Neural cell (in vitro differentiated cells): ENCODE measurements around the gene PTDSS2. TPM values are rescaled to one million over a fixed set of nuclear protein-coding genes. Genes with fewer than 3 reads are reported as not detected.

ENCODE experiments used
- H2AFZ ChIP-seq: fragments of 200-600, 300-800 bp; sonication (generic), shearing (Covaris generic); 2 replicates; pipeline ENCODE4 v1.6.0; 2014; ENCODE audit warnings: low read depth, mild to moderate bottlenecking, antibody characterized with exemption, low read length, moderate library complexity
- H3F3A ChIP-seq: fragments of 200-600 bp; shearing (Covaris generic); 2 replicates; pipeline ENCODE4 v1.6.1; 2016; ENCODE audit warnings: mild to moderate bottlenecking, moderate library complexity, mixed read lengths, antibody characterized with exemption, low read length; ENCODE audit not compliant: insufficient read depth, poor library complexity, severe bottlenecking
- H3K27ac ChIP-seq: fragments of 200-600, 300-800 bp; sonication (generic), shearing (Covaris generic); 2 replicates; pipeline ENCODE4 v1.5.1; 2014; ENCODE audit warnings: mild to moderate bottlenecking, low read length, moderate library complexity
- H3K27me3 ChIP-seq: fragments of 300-800, 200-600 bp; sonication (generic), shearing (Covaris generic); 2 replicates; pipeline ENCODE4 v1.6.0; 2014; ENCODE audit warnings: mild to moderate bottlenecking, low read depth, low read length, moderate library complexity; ENCODE audit not compliant: insufficient read depth
- H3K36me3 ChIP-seq: fragments of 300-800, 200-600 bp; sonication (generic), shearing (Covaris generic); 2 replicates; pipeline ENCODE4 v1.5.1; 2014; ENCODE audit warnings: mild to moderate bottlenecking, antibody characterized with exemption, low read length, moderate library complexity; ENCODE audit not compliant: insufficient read depth
- H3K4me2 ChIP-seq: fragments of 300-800, 200-600 bp; sonication (generic), shearing (Covaris generic); 2 replicates; pipeline ENCODE4 v1.6.0; 2014; ENCODE audit warnings: mild to moderate bottlenecking, low read length
- H3K4me3 ChIP-seq: fragments of 300-800, 200-600 bp; sonication (generic), shearing (Covaris generic); 2 replicates; pipeline ENCODE4 v1.5.1; 2014; ENCODE audit warnings: mild to moderate bottlenecking, low read length, moderate library complexity
- H3K79me2 ChIP-seq: fragments of 200-600 bp; shearing (Covaris generic); replicated peaks from 2 replicates; pipeline ENCODE4 v1.6.0; 2014; ENCODE audit warnings: mild to moderate bottlenecking, low read length, moderate library complexity; ENCODE audit not compliant: insufficient read depth
- H3K9ac ChIP-seq: fragments of 300-800, 200-600 bp; sonication (generic), shearing (Covaris generic); 2 replicates; pipeline ENCODE4 v1.6.1; 2016; ENCODE audit warnings: mild to moderate bottlenecking, low read length, mixed read lengths
- H3K9me2 ChIP-seq: fragments of 200-600 bp; shearing (Covaris generic); 2 replicates; pipeline ENCODE4 v1.6.1; 2016; ENCODE audit warnings: mild to moderate bottlenecking, low read length, mixed read lengths; ENCODE audit not compliant: insufficient read depth
- H3K9me3 ChIP-seq: fragments of 200-600, 300-800 bp; sonication (generic), shearing (Covaris generic); 2 replicates; pipeline ENCODE4 v1.6.1; 2016; ENCODE audit warnings: mild to moderate bottlenecking, mixed run types, low read length, moderate library complexity, mixed read lengths
- H4K20me1 ChIP-seq: fragments of 200-600 bp; shearing (Covaris generic); 2 replicates; pipeline ENCODE4 v1.6.1; 2016; ENCODE audit warnings: mild to moderate bottlenecking, mixed run types; ENCODE audit not compliant: insufficient read depth
- CTCF ChIP-seq: fragments of 450-650 bp; IDR thresholded peaks from 2 replicates; pipeline ENCODE4 v1.5.1; 2014; ENCODE audit warnings: antibody characterized with exemption, mild to moderate bottlenecking, moderate library complexity; ENCODE audit not compliant: poor library complexity, severe bottlenecking
- EZH2 ChIP-seq: fragments of 200-600, 300-800 bp; shearing (Covaris generic), sonication (generic); IDR thresholded peaks from 2 replicates; pipeline ENCODE4 v1.6.1; 2014; ENCODE audit warnings: antibody characterized with exemption, low read length, borderline replicate concordance, mild to moderate bottlenecking; ENCODE audit not compliant: insufficient read depth, poor library complexity, severe bottlenecking
- MXI1 ChIP-seq: fragments of 450-650 bp; conservative IDR thresholded peaks from 2 replicates; pipeline ENCODE4 v1.6.1; 2014; ENCODE audit warnings: antibody characterized with exemption, mild to moderate bottlenecking; ENCODE audit not compliant: poor library complexity, severe bottlenecking
- POLR2AphosphoS5 ChIP-seq: IDR thresholded peaks from 2 replicates; pipeline ENCODE4 v1.6.1; 2012
- RAD21 ChIP-seq: fragments of 450-650 bp; conservative IDR thresholded peaks from 2 replicates; pipeline ENCODE4 v1.6.1; 2014; ENCODE audit warnings: antibody characterized with exemption, mild to moderate bottlenecking, moderate library complexity
- REST ChIP-seq: IDR thresholded peaks from 2 replicates; pipeline ENCODE4 v1.6.1; 2012; ENCODE audit warnings: borderline replicate concordance
- SMC3 ChIP-seq: fragments of 450-650 bp; conservative IDR thresholded peaks from 2 replicates; pipeline ENCODE4 v1.6.1; 2014; ENCODE audit warnings: antibody characterized with exemption, mild to moderate bottlenecking, moderate library complexity; ENCODE audit not compliant: poor library complexity
- TAF1 ChIP-seq: IDR thresholded peaks from 2 replicates; pipeline ENCODE4 v1.6.1; 2012; ENCODE audit warnings: low read depth
- polyA plus RNA-seq: library from polyadenylated mRNA; depleted of rRNA; stranded (reverse); fragments of >200 nt; gene quantifications from 2 replicates; pipeline ENCODE4 v1.2.3, GENCODE V29; 2014

The PTDSS2 gene
- polyA plus RNA-seq, 1 donor from 2014 or later: 54.3 TPM

DNA sequence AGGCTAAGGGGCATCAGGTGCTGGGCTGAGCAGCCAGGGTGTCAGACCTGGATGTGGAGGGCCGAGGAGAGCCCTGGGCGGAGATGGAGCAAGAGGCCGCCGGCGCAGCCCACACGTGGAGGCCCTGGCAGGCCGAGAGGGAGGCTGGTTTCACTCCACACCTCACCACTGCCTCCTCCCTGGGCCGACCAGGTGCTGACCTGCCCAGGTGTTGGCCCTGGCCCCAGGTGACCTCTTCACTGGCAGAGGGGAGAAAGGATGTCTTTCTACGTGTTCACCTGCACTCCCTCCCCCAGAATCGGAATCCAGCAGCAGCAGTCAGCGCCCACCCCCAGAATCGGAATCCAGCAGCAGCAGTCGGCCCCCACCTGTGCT is 9.0 kb upstream of the PTDSS2 start:
- H3K4me2 ChIP-seq: no peak overlapping the region
- H2AFZ ChIP-seq: no peak overlapping the region
- TF ChIP-seq CTCF (no peak), MXI1 (no peak), SMC3 (no peak), POLR2AphosphoS5 (no peak), TAF1 (no peak), EZH2 (no peak), REST (no peak)
- no peaks in the 10 kb centered on the region for H3K36me3 ChIP-seq
- no peak overlapping the region for H3K9ac ChIP-seq
- no peaks in the 10 kb centered on the region for H3K27me3 ChIP-seq
- H3K9me2 ChIP-seq: no peaks in the 10 kb centered on the region
- no peak overlapping the region for H3K4me3 ChIP-seq
- H3F3A ChIP-seq: no peaks in the 10 kb centered on the region
- H4K20me1 ChIP-seq: no peaks in the 10 kb centered on the region
- no peaks in the 10 kb centered on the region for H3K9me3 ChIP-seq
- no peak overlapping the region for H3K27ac ChIP-seq
- H3K79me2 ChIP-seq: no peaks in the 10 kb centered on the region

DNA sequence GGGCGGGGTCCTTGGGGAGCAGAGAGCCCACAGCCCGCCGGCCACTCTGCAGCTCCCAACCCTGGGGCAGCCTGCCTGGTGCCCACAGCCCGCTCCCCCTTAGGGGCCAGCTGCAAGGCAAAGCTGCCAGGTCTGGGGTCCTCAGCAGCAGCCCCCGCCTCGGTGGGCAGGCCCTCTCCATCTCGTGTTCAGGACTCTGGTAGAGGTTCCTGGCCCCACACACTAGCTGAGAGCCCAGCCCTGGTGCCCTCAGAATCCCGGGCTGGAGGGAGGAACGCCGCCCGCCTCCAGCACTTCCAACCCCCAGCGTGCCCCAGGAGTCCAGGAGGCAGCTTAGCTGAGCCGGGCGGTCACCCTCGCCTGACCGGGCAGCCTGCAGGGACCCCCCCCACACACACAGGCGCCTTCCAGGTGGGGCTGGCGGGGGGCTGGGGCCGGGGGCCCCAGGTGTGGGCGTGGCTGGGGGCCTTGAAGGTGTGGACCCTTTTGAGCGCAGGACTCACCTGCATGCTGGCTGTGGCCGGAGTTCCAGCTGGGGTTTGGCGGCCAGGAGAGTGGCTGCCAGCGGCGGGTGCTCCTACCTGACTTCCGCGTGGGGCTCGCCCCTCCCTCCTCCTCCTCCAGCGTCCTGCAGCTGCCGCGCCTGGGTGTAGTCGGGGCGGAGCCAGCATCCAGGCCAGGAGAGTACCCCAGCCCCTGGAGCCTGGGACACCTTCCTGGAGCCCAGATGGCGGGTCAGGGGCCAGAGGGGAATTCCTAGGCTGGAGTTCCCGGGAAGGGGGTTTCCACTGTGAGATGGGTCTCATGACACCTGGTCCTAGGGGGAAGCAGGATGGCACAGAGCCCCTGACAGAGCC is 8.4 kb upstream of the PTDSS2 start, which contains the start of gene ANO9:
TSS of gene ANO9 (minus strand) at position 594 of the 857 bp plus-strand sequence. CDS start at position 509, 85 bp downstream.
- no peaks in the 10 kb centered on the region for H3K79me2 ChIP-seq
- no peaks in the 10 kb centered on the region for H4K20me1 ChIP-seq
- no peak within 1 kb of the TSS for H3K27ac ChIP-seq
- H3K9ac ChIP-seq: no peak within 1 kb of the TSS
- H3K9me3 ChIP-seq: no peaks in the 10 kb centered on the region
- H3K4me2 ChIP-seq: no peak within 1 kb of the TSS
- no peaks in the 10 kb centered on the region for H3K9me2 ChIP-seq
- no peaks in the 10 kb centered on the region for H3K36me3 ChIP-seq
- no peaks in the 10 kb centered on the region for H3F3A ChIP-seq
- H2AFZ ChIP-seq: no peak within 1 kb of the TSS
- no peak within 1 kb of the TSS for H3K4me3 ChIP-seq
- TF ChIP-seq CTCF: no peak
- TF ChIP-seq POLR2AphosphoS5: no peak
- TF ChIP-seq RAD21: no peak
- no peak for TF ChIP-seq MXI1
- no peaks in the 10 kb centered on the region for H3K27me3 ChIP-seq
